DND-41 (cell line): ENCODE measurements around the gene EGFLAM.

Experiments
- ATAC-seq: fragments of 200-7000 bp; cut with Tn5 transposase; 3 replicates; pipeline ENCODE4 v1.9.1; 2021; ENCODE audit warnings: low read depth; ENCODE audit not compliant: insufficient read depth
- DNase-seq: peaks from one replicate; pipeline ENCODE4 v3.0.0-alpha.2; 2020
- H2AFZ ChIP-seq: 2 replicates; pipeline ENCODE4 v1.6.0; 2012; ENCODE audit warnings: low read depth, low read length
- H3K27ac ChIP-seq: 2 replicates; pipeline ENCODE4 v1.5.1; 2012; ENCODE audit warnings: low read length, inconsistent platforms
- H3K27me3 ChIP-seq: fragments of 200-600 bp; sonication (generic); 2 replicates; pipeline ENCODE4 v1.6.0; 2012; ENCODE audit warnings: low read length, mild to moderate bottlenecking, inconsistent platforms; ENCODE audit not compliant: insufficient read depth, poor library complexity
- H3K36me3 ChIP-seq: 2 replicates; pipeline ENCODE4 v1.5.1; 2012; ENCODE audit warnings: low read length, inconsistent platforms; ENCODE audit not compliant: insufficient read depth
- H3K4me1 ChIP-seq: 2 replicates; pipeline ENCODE4 v1.5.1; 2012; ENCODE audit warnings: mild to moderate bottlenecking, low read length; ENCODE audit not compliant: insufficient read depth
- H3K4me2 ChIP-seq: 2 replicates; pipeline ENCODE4 v1.6.0; 2012; ENCODE audit warnings: mild to moderate bottlenecking, moderate library complexity, low read length, inconsistent platforms; ENCODE audit not compliant: insufficient read depth
- H3K4me3 ChIP-seq, 2 experiments: fragments of 200-600 bp in 1 of 2; shearing (Covaris generic) in 1 of 2; 2 replicates each; pipeline ENCODE4 v1.5.1; 2012 to 2016; ENCODE audit warnings: inconsistent platforms in 2 of 2, low read length in 2 of 2, mild to moderate bottlenecking in 2 of 2, low read depth in 1 of 2, moderate library complexity in 1 of 2
- H3K79me2 ChIP-seq: 2 replicates; pipeline ENCODE4 v1.6.0; 2012; ENCODE audit warnings: low read length, inconsistent platforms; ENCODE audit not compliant: insufficient read depth
- H3K9ac ChIP-seq: 2 replicates; pipeline ENCODE4 v1.6.0; 2012; ENCODE audit warnings: low read depth, mild to moderate bottlenecking, inconsistent platforms, low read length, moderate library complexity
- H3K9me3 ChIP-seq: 2 replicates; pipeline ENCODE4 v1.5.1; 2012; ENCODE audit warnings: low read length, moderate library complexity, mild to moderate bottlenecking, inconsistent platforms; ENCODE audit not compliant: insufficient read depth, severe bottlenecking
- H4K20me1 ChIP-seq: 2 replicates; pipeline ENCODE4 v1.6.0; 2012; ENCODE audit warnings: low read length; ENCODE audit not compliant: insufficient read depth
- EZH2 ChIP-seq: IDR thresholded peaks from 3 replicates; pipeline ENCODE4 v1.6.1; 2012; ENCODE audit warnings: borderline replicate concordance, low read depth, mild to moderate bottlenecking, moderate library complexity, low read length, inconsistent platforms; ENCODE audit not compliant: severe bottlenecking
- TF ChIP-seq, protein P1 (sequence below): IDR thresholded peaks from 2 replicates; pipeline ENCODE4 v1.5.1; 2012; ENCODE audit warnings: borderline replicate concordance, low read length, moderate library complexity, mild to moderate bottlenecking; ENCODE audit not compliant: poor library complexity, severe bottlenecking; ENCODE audit errors: extremely low read depth

Gene EGFLAM

DNA sequence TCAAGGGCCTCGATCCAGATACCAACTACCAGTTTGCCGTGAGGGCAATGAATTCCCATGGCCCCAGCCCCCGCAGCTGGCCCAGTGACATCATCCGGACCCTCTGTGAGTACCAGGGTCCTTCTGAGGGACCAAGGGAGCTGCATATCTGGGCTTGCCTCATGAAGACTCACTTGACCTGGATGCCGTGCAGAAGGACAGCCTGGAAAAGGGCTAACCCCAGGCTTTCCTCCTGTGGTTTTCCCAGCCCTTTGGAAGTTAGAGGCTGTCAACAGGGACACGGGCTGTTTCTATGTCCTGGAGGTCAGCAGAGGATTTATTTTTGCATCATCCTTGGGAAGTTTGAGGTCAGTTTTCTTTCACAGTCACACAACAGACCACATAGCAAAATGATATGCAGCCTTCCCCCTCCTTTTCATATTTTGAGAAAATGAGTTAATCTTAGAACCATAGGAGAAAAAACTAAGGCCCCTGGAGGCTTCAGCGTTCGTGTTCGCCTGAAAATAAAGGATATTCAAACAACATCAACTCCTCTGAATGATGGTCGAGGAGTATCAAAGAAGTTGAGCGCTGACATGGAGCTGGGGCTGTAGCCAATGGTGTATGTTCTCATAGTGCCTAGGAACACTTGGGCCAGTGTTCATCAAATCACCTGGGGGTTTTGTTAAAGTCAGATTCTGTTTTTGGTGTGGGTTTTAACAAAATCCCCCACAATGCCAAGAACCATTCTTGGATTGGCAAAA lies 112.2 kb downstream of the EGFLAM start:
- no peak overlapping the region for H3K9ac ChIP-seq
- TF ChIP-seq, protein P1, sequence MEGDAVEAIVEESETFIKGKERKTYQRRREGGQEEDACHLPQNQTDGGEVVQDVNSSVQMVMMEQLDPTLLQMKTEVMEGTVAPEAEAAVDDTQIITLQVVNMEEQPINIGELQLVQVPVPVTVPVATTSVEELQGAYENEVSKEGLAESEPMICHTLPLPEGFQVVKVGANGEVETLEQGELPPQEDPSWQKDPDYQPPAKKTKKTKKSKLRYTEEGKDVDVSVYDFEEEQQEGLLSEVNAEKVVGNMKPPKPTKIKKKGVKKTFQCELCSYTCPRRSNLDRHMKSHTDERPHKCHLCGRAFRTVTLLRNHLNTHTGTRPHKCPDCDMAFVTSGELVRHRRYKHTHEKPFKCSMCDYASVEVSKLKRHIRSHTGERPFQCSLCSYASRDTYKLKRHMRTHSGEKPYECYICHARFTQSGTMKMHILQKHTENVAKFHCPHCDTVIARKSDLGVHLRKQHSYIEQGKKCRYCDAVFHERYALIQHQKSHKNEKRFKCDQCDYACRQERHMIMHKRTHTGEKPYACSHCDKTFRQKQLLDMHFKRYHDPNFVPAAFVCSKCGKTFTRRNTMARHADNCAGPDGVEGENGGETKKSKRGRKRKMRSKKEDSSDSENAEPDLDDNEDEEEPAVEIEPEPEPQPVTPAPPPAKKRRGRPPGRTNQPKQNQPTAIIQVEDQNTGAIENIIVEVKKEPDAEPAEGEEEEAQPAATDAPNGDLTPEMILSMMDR, result no peak
- no peak for TF ChIP-seq EZH2
- no peak overlapping the region for H2AFZ ChIP-seq
- H3K4me3 ChIP-seq, result no peak overlapping the region
- H3K36me3 ChIP-seq, result no peaks in the 10 kb centered on the region
- H3K79me2 ChIP-seq, result no peaks in the 10 kb centered on the region
- no peaks in the 10 kb centered on the region for H4K20me1 ChIP-seq
- H3K27ac ChIP-seq, result no peak overlapping the region
- no peak for DNase-seq
- H3K4me1 ChIP-seq, result peaks cover 9% of the 10 kb centered on the region
- no peak for ATAC-seq
- H3K9me3 ChIP-seq, result no peaks in the 10 kb centered on the region
- no peak overlapping the region for H3K4me2 ChIP-seq
- peaks cover 9% of the 10 kb centered on the region for H3K27me3 ChIP-seq

DNA sequence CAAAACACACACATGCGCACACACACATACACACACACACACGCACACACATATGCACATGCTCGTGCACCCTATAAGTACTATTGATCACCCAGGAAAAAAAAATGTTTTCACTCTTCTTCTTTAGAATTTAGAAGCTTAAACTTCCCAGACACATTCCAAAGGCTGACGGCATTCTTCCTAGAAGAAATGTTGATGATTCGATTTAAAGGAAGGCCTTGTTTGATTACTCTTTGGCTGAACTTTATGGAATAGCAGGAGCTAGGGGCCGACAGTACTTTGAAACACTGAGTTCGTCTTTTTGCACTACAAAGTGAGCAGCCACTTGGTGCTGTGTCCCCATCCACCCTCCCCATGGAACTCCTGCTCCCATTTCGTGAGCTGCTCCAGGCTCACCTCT lies 113.2 kb downstream of the EGFLAM start:
- H3K4me3 ChIP-seq, result no peak overlapping the region
- H3K9me3 ChIP-seq, result no peaks in the 10 kb centered on the region
- peaks cover 5% of the 10 kb centered on the region for H3K27me3 ChIP-seq
- H3K79me2 ChIP-seq, result no peaks in the 10 kb centered on the region
- DNase-seq (no peak), ATAC-seq (no peak)
- H3K4me1 ChIP-seq, result peaks cover 20% of the 10 kb centered on the region
- H3K9ac ChIP-seq, result no peak overlapping the region
- H2AFZ ChIP-seq, result no peak overlapping the region
- H3K4me2 ChIP-seq, result no peak overlapping the region
- no peaks in the 10 kb centered on the region for H4K20me1 ChIP-seq
- no peak overlapping the region for H3K27ac ChIP-seq
- no peak for TF ChIP-seq EZH2
- TF ChIP-seq, protein P1, result no peak
- H3K36me3 ChIP-seq, result no peaks in the 10 kb centered on the region

DNA sequence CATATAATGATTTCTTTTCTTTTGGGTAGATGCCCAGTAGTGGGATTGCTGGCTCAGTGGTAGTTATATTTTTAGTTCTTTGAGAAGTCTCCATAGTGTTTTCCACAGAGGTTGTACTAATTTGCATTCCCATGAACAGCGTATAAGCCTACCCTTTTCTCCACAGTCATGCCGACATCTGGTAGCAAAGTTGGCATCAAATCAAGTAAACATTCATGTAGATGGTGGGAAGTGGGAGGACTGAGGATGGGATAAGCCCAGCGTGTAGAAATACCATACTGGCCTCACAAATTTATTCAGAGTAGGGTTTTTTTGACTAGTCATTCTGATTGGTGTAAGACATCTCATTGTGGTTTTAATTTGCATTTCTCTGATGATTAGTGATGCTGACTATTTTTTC lies 115.4 kb downstream of the EGFLAM start:
- no peaks in the 10 kb centered on the region for H3K36me3 ChIP-seq
- no peak overlapping the region for H3K9ac ChIP-seq
- H3K4me3 ChIP-seq, result no peak overlapping the region
- H3K9me3 ChIP-seq, result no peaks in the 10 kb centered on the region
- no peaks in the 10 kb centered on the region for H4K20me1 ChIP-seq
- no peak for ATAC-seq
- peaks cover 34% of the 10 kb centered on the region for H3K4me1 ChIP-seq
- TF ChIP-seq EZH2, result no peak
- TF ChIP-seq, protein P1, result no peak
- no peak overlapping the region for H3K27ac ChIP-seq
- H2AFZ ChIP-seq, result no peak overlapping the region
- no peaks in the 10 kb centered on the region for H3K79me2 ChIP-seq
- no peak overlapping the region for H3K4me2 ChIP-seq
- DNase-seq, result no peak
- H3K27me3 ChIP-seq, result no peaks in the 10 kb centered on the region
